Progenitor cell of endocrine pancreas (in vitro differentiated cells): ENCODE results near the gene CLSTN2. TPM values are rescaled to one million over a fixed set of nuclear protein-coding genes. Genes with fewer than 3 reads are reported as not detected.

ENCODE experiments used
- DNase-seq: peaks from one replicate; pipeline ENCODE4 v3.0.0; 2021; ENCODE audit warnings: low spot score; ENCODE audit not compliant: unreplicated experiment
- H3K27ac Mint-ChIP-seq: 2 replicates; pipeline ENCODE4 v1.8.0; 2021; ENCODE audit warnings: mild to moderate bottlenecking, moderate library complexity, mixed read lengths
- H3K27me3 Mint-ChIP-seq: 2 replicates; pipeline ENCODE4 v1.8.0; 2021; ENCODE audit warnings: mixed read lengths
- H3K36me3 Mint-ChIP-seq: 2 replicates; pipeline ENCODE4 v1.8.0; 2022; ENCODE audit warnings: mixed read lengths; ENCODE audit not compliant: insufficient read depth
- H3K4me1 Mint-ChIP-seq: 2 replicates; pipeline ENCODE4 v1.8.0; 2021; ENCODE audit warnings: low read depth, mixed read lengths
- H3K4me3 Mint-ChIP-seq: 2 replicates; pipeline ENCODE4 v1.8.0; 2021; ENCODE audit warnings: low read depth, mild to moderate bottlenecking, moderate library complexity, mixed read lengths
- H3K9me3 Mint-ChIP-seq: 2 replicates; pipeline ENCODE4 v1.8.0; 2021; ENCODE audit warnings: low read depth, mixed read lengths
- total RNA-seq: library from RNA; stranded (reverse); gene quantifications from 2 replicates; pipeline ENCODE4 v1.2.1, GENCODE V29; 2021
- TF ChIP-seq, protein P1 (sequence below): fragments of 200-600 bp; sonication (generic); IDR thresholded peaks from one replicate; pipeline ENCODE4 v1.5.0; 2021; ENCODE audit warnings: antibody characterized with exemption, mild to moderate bottlenecking; ENCODE audit not compliant: unreplicated experiment

The CLSTN2 gene
- total RNA-seq, 1 donor from 2014 or later = 2.8 TPM

DNA sequence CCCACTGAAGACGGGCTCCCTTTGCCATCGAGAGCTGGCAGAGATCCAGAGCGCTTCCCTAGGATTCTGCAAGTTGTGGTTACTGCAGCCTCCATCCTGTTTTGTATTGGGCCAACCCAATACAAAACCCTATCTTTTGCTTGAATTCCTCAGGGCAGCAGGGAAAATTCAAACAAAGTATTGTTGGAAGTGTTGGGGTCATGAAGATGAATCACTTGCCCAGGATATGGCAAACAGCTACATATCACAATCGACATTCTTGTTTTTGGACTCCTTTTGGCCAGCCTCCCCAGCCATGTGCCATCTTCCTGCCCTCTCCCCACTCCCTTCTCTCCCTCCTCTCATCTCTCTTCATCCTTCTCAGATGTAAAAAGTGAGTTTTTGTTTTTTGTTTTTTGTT lies 642.9 kb downstream of the CLSTN2 start:
- Mint-ChIP-seq H3K4me1 (peaks cover 5% of the 10 kb centered on the region), H3K27me3 (peaks cover 3% of the 10 kb centered on the region), H3K36me3 (no peaks in the 10 kb centered on the region), H3K27ac (no peak overlapping the region), H3K9me3 (no peaks in the 10 kb centered on the region), H3K4me3 (no peak overlapping the region)
- TF ChIP-seq, protein P1, sequence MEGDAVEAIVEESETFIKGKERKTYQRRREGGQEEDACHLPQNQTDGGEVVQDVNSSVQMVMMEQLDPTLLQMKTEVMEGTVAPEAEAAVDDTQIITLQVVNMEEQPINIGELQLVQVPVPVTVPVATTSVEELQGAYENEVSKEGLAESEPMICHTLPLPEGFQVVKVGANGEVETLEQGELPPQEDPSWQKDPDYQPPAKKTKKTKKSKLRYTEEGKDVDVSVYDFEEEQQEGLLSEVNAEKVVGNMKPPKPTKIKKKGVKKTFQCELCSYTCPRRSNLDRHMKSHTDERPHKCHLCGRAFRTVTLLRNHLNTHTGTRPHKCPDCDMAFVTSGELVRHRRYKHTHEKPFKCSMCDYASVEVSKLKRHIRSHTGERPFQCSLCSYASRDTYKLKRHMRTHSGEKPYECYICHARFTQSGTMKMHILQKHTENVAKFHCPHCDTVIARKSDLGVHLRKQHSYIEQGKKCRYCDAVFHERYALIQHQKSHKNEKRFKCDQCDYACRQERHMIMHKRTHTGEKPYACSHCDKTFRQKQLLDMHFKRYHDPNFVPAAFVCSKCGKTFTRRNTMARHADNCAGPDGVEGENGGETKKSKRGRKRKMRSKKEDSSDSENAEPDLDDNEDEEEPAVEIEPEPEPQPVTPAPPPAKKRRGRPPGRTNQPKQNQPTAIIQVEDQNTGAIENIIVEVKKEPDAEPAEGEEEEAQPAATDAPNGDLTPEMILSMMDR = no peak
- no peak for DNase-seq

DNA sequence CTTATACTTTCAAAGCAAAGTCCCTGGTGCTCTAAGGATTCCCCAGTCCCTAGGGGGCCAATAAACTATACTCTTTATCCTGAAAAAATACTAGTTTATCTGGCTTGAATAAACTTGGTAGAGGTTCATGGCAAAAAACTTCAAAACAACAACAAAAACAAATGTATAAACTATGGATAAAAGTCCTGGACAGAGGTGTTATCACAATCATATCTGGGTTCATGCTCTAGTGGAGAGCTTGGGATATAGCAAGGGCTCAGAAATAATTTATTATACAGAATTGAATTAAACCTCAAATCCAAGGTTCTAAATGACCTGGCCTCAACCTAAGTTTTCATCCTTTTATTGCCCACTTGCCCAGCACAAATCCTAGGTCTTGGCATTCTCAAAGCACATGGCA lies 644.3 kb downstream of the CLSTN2 start:
- TF ChIP-seq, protein P1 = no peak
- H3K36me3 Mint-ChIP-seq = no peaks in the 10 kb centered on the region
- no peaks in the 10 kb centered on the region for H3K9me3 Mint-ChIP-seq
- peaks cover 3% of the 10 kb centered on the region for H3K27me3 Mint-ChIP-seq
- H3K4me1 Mint-ChIP-seq = no peaks in the 10 kb centered on the region
- DNase-seq = no peak
- no peak overlapping the region for H3K4me3 Mint-ChIP-seq
- H3K27ac Mint-ChIP-seq = no peak overlapping the region

DNA sequence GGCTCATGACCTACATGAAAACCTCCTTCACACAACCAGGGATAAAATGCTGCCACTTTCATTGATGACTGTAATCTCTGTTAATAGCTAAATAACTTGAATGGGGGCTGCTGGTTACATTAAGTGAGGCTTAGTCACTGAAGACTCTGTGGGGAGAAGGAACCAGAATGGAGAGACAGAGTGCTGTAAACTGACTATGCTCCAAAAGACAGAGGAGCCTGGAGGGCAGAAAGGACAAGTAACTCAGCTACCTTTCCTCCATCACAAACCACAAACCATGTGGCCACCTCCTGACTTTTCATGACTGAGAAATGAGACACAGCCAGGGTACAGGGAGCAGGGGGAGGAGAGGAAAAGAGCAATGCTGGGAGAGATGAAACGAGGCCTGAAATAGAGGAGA lies 645.8 kb downstream of the CLSTN2 start:
- Mint-ChIP-seq H3K27me3 (no peaks in the 10 kb centered on the region), H3K27ac (no peak overlapping the region), H3K9me3 (no peaks in the 10 kb centered on the region), H3K36me3 (no peaks in the 10 kb centered on the region), H3K4me1 (no peaks in the 10 kb centered on the region), H3K4me3 (no peak overlapping the region)
- TF ChIP-seq, protein P1 = no peak
- DNase-seq = no peak

DNA sequence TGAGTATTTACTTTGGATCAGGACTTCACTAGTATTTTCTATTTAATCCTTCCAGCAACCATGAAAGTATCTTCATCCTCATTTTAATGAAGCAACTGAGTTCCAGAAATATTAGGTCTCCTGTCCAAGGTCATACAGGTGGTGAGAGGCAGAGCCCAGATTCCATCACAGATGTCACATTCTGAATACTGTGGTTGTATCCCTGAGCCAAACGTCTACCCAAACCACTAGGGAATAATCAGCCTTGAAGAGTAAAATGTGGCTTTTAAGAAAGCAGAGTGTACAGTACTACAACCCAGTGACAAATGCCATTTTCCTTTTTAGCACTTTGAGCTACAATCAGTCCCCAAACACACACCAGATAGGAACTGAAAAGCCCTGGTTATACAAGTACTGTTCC lies 649.6 kb downstream of the CLSTN2 start:
- Mint-ChIP-seq H3K36me3 (no peaks in the 10 kb centered on the region), H3K27ac (no peak overlapping the region), H3K27me3 (no peaks in the 10 kb centered on the region), H3K9me3 (no peaks in the 10 kb centered on the region), H3K4me3 (no peak overlapping the region), H3K4me1 (no peaks in the 10 kb centered on the region)
- TF ChIP-seq, protein P1 = no peak
- no peak for DNase-seq

DNA sequence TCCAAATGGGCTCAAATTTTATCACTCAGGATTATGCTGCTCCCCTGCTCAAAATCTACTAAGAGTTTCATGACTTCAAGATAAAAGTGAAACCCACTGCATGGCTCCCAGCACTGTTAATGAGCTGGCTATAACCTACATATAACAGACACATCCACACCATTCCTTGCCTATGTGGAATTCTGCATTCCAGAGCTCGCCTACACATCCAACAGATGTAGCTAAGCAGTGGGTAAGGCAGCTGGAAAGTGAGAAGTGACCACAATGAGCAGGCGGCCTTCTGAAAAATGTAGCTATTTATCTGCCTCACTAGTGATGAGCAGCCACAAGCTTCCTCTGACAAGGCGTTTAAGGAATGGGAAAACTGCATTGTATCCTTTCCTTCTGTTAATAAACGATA lies 650.8 kb downstream of the CLSTN2 start:
- DNase-seq = no peak
- Mint-ChIP-seq H3K9me3 (no peaks in the 10 kb centered on the region), H3K4me3 (no peak overlapping the region), H3K4me1 (no peaks in the 10 kb centered on the region), H3K27me3 (no peaks in the 10 kb centered on the region), H3K27ac (no peak overlapping the region), H3K36me3 (no peaks in the 10 kb centered on the region)
- TF ChIP-seq, protein P1 = no peak
